Fibroblast of lung (primary cell): ENCODE results near the gene SPOCK1.

ENCODE experiments used
- EZH2 ChIP-seq: IDR thresholded peaks from 2 replicates; pipeline ENCODE4 v1.5.1; 2012; ENCODE audit warnings: low read length, control low read depth, mild to moderate bottlenecking; ENCODE audit errors: missing control alignments
- TF ChIP-seq, protein P1 (sequence below), 2 donors: IDR thresholded peaks in 1 of 2; conservative IDR thresholded peaks in 1 of 2; 1 replicate in 1 of 2; 2 replicates in 1 of 2; pipeline ENCODE4 v1.5.1; 2011 to 2012; ENCODE audit warnings: low read length in 2 of 2, control low read depth in 1 of 2, inconsistent platforms in 1 of 2, low read depth in 1 of 2, mild to moderate bottlenecking in 1 of 2

DNA sequence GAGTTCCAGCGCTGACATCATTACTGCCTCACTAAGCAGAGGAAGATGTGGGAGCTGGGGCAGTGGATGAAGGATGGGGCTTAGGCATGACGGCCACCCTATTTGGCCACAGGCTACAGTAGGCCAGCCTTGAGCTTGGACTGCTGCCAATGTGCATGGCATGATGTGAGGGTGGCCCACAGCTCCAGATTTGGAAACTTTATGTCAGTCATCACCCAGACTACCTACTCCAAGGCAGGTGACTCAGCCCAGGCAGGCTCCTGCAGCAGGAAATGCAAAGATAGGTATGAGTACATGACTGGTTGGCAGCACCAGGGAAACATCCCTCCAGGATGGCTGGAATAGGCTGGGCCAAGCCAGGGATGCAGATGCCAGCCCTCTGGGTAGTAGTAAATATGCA is 303.6 kb downstream of the SPOCK1 start:
- TF ChIP-seq, protein P1, sequence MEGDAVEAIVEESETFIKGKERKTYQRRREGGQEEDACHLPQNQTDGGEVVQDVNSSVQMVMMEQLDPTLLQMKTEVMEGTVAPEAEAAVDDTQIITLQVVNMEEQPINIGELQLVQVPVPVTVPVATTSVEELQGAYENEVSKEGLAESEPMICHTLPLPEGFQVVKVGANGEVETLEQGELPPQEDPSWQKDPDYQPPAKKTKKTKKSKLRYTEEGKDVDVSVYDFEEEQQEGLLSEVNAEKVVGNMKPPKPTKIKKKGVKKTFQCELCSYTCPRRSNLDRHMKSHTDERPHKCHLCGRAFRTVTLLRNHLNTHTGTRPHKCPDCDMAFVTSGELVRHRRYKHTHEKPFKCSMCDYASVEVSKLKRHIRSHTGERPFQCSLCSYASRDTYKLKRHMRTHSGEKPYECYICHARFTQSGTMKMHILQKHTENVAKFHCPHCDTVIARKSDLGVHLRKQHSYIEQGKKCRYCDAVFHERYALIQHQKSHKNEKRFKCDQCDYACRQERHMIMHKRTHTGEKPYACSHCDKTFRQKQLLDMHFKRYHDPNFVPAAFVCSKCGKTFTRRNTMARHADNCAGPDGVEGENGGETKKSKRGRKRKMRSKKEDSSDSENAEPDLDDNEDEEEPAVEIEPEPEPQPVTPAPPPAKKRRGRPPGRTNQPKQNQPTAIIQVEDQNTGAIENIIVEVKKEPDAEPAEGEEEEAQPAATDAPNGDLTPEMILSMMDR (conservative IDR thresholded peaks at IDR 0.05 in 1 of 2, IDR thresholded peaks at IDR 0.05 in 1 of 2; ENCODE audit: low read depth in 1 of 2, low read length in 2 of 2) = no peak
- no peak for TF ChIP-seq EZH2
